HCT116 (cell line): ENCODE data around the gene VAV2.

ENCODE experiments used
- ELF1 ChIP-seq: IDR thresholded peaks from 2 replicates; pipeline ENCODE4 v1.6.1; 2012; ENCODE audit warnings: low read depth, borderline replicate concordance
- EZH2 ChIP-seq: fragments of 200-600 bp; sonication (generic); IDR thresholded peaks from 2 replicates; pipeline ENCODE4 v1.6.1; 2017; ENCODE audit warnings: antibody characterized with exemption, mixed run types
- EZH2phosphoT487 ChIP-seq: fragments of 200-600 bp; IDR thresholded peaks from 2 replicates; pipeline ENCODE4 v1.6.1; 2018; ENCODE audit warnings: antibody characterized with exemption, borderline replicate concordance
- POLR2A ChIP-seq: IDR thresholded peaks from 2 replicates; pipeline ENCODE4 v1.7.0; 2011; ENCODE audit warnings: borderline replicate concordance; ENCODE audit not compliant: insufficient read depth, insufficient read length; ENCODE audit errors: extremely low read depth
- POLR2AphosphoS5 ChIP-seq: IDR thresholded peaks from 2 replicates; pipeline ENCODE4 v1.6.1; 2011; ENCODE audit warnings: mild to moderate bottlenecking, low read depth, low read length, moderate library complexity
- SIN3A ChIP-seq: IDR thresholded peaks from 2 replicates; pipeline ENCODE4 v1.6.1; 2012; ENCODE audit warnings: low read depth
- TCF7L2 ChIP-seq: IDR thresholded peaks from 2 replicates; pipeline ENCODE4 v1.7.0; 2011; ENCODE audit warnings: borderline replicate concordance, inconsistent platforms; ENCODE audit not compliant: insufficient read depth, insufficient read length; ENCODE audit errors: extremely low read depth
- ZNF274 ChIP-seq: fragments of 200-500 bp; sonication (Bioruptor generic); IDR thresholded peaks from 2 replicates; pipeline ENCODE4 v1.6.1; 2014; ENCODE audit warnings: mild to moderate bottlenecking, low read depth, low read length, inconsistent platforms
- TF ChIP-seq, protein P1 (sequence below), 3 experiments: fragments of 200-600 bp in 1 of 3; sonication (generic) in 1 of 3; IDR thresholded peaks in 2 of 3; conservative IDR thresholded peaks in 1 of 3; 2 replicates each; pipeline ENCODE4 v1.5.1; 2012 to 2017; ENCODE audit warnings: low read depth in 2 of 3, low read length in 2 of 3, antibody characterized with exemption in 1 of 3, borderline replicate concordance in 1 of 3, control low read depth in 1 of 3, mild to moderate bottlenecking in 1 of 3, mixed read lengths in 1 of 3, mixed run types in 1 of 3, moderate library complexity in 1 of 3; ENCODE audit not compliant: insufficient read depth in 1 of 3
- TF ChIP-seq, protein P2 (sequence below): IDR thresholded peaks from 2 replicates; pipeline ENCODE4 v1.6.1; 2012

DNA sequence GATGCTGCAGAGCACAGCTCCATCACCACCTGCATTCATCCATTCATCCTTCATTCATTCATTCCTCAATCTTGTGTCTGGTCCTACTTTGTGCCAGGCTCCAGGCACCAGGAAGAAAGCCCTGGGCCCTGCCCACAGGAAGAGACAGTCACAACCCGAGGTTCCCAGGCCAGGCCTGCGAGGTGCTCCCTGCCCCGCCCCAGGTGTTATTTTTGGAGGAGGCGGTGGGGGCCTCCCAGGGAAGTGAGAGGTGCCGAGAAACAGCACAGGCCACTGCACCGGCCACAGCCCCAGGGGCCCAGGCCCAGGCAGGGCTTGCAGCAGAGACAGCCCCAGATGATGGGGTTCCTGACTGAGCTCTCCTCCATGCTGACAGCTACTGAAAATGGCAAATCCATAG, 33.4 kb downstream of the VAV2 start:
- TF ChIP-seq, protein P1, sequence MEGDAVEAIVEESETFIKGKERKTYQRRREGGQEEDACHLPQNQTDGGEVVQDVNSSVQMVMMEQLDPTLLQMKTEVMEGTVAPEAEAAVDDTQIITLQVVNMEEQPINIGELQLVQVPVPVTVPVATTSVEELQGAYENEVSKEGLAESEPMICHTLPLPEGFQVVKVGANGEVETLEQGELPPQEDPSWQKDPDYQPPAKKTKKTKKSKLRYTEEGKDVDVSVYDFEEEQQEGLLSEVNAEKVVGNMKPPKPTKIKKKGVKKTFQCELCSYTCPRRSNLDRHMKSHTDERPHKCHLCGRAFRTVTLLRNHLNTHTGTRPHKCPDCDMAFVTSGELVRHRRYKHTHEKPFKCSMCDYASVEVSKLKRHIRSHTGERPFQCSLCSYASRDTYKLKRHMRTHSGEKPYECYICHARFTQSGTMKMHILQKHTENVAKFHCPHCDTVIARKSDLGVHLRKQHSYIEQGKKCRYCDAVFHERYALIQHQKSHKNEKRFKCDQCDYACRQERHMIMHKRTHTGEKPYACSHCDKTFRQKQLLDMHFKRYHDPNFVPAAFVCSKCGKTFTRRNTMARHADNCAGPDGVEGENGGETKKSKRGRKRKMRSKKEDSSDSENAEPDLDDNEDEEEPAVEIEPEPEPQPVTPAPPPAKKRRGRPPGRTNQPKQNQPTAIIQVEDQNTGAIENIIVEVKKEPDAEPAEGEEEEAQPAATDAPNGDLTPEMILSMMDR (IDR thresholded peaks at IDR 0.05 in 2 of 3, conservative IDR thresholded peaks at IDR 0.05 in 1 of 3; ENCODE audit: borderline replicate concordance in 1 of 3, insufficient read depth in 1 of 3, low read depth in 2 of 3, low read length in 2 of 3), result no peak
- TF ChIP-seq, protein P2, sequence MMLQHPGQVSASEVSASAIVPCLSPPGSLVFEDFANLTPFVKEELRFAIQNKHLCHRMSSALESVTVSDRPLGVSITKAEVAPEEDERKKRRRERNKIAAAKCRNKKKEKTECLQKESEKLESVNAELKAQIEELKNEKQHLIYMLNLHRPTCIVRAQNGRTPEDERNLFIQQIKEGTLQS, result no peak
- TF ChIP-seq TCF7L2 (no peak), EZH2 (no peak), POLR2A (no peak), ELF1 (no peak), ZNF274 (no peak), POLR2AphosphoS5 (no peak), EZH2phosphoT487 (no peak), SIN3A (no peak)
